Endothelial cell (in vitro differentiated cells): ENCODE data around the gene CUBN. TPM values are rescaled to one million over a fixed set of nuclear protein-coding genes. Genes with fewer than 3 reads are reported as not detected.

Source experiments
- DNase-seq: peaks from one replicate; pipeline ENCODE4 v3.0.0; 2021; ENCODE audit warnings: low spot score
- H3K27ac Mint-ChIP-seq: one replicate; pipeline ENCODE4 v1.8.0; 2021; ENCODE audit warnings: mixed read lengths, inconsistent platforms; ENCODE audit not compliant: unreplicated experiment
- H3K27me3 Mint-ChIP-seq: one replicate; pipeline ENCODE4 v1.8.0; 2021; ENCODE audit warnings: mild to moderate bottlenecking, moderate library complexity, mixed read lengths, inconsistent platforms; ENCODE audit not compliant: unreplicated experiment
- H3K36me3 Mint-ChIP-seq: one replicate; pipeline ENCODE4 v1.8.0; 2021; ENCODE audit warnings: mild to moderate bottlenecking, low read depth, mixed read lengths, inconsistent platforms; ENCODE audit not compliant: unreplicated experiment
- H3K4me1 Mint-ChIP-seq: one replicate; pipeline ENCODE4 v1.8.0; 2021; ENCODE audit warnings: mild to moderate bottlenecking, mixed read lengths, inconsistent platforms; ENCODE audit not compliant: unreplicated experiment
- H3K4me3 Mint-ChIP-seq: one replicate; pipeline ENCODE4 v1.8.0; 2021; ENCODE audit warnings: mild to moderate bottlenecking, mixed read lengths, inconsistent platforms; ENCODE audit not compliant: unreplicated experiment
- H3K9me3 Mint-ChIP-seq: one replicate; pipeline ENCODE4 v1.8.0; 2021; ENCODE audit warnings: mixed read lengths, inconsistent platforms; ENCODE audit not compliant: unreplicated experiment
- total RNA-seq: library from RNA; stranded (reverse); fragmentation: NEBNext Ultra II Directional; extraction: Animal tissue kit (Norgen Biotek cat#: 25700); gene quantifications from one replicate; pipeline ENCODE4 v1.2.1, GENCODE V29; 2021; ENCODE audit not compliant: unreplicated experiment
- TF ChIP-seq, protein P1 (sequence below): fragments of 200-600 bp; sonication (generic); IDR thresholded peaks from one replicate; pipeline ENCODE4 v1.5.0; 2021; ENCODE audit warnings: antibody characterized with exemption; ENCODE audit not compliant: unreplicated experiment

CUBN gene
- total RNA-seq, 1 donor from 2014 or later: 8.8 TPM

GRCh38 chr10:17046989-17047388 lies 82.6 kb downstream of the CUBN start:
- Mint-ChIP-seq H3K27me3 (peaks cover 6% of the 10 kb centered on the region), H3K27ac (no peak overlapping the region), H3K4me3 (no peak overlapping the region), H3K36me3 (peaks cover 3% of the 10 kb centered on the region), H3K4me1 (peaks cover 12% of the 10 kb centered on the region), H3K9me3 (no peaks in the 10 kb centered on the region)
- no peak for DNase-seq
- TF ChIP-seq, protein P1, sequence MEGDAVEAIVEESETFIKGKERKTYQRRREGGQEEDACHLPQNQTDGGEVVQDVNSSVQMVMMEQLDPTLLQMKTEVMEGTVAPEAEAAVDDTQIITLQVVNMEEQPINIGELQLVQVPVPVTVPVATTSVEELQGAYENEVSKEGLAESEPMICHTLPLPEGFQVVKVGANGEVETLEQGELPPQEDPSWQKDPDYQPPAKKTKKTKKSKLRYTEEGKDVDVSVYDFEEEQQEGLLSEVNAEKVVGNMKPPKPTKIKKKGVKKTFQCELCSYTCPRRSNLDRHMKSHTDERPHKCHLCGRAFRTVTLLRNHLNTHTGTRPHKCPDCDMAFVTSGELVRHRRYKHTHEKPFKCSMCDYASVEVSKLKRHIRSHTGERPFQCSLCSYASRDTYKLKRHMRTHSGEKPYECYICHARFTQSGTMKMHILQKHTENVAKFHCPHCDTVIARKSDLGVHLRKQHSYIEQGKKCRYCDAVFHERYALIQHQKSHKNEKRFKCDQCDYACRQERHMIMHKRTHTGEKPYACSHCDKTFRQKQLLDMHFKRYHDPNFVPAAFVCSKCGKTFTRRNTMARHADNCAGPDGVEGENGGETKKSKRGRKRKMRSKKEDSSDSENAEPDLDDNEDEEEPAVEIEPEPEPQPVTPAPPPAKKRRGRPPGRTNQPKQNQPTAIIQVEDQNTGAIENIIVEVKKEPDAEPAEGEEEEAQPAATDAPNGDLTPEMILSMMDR: no peak

- DNase-seq: no peak
- Mint-ChIP-seq H3K9me3 (no peaks in the 10 kb centered on the region), H3K27ac (no peak overlapping the region), H3K36me3 (no peaks in the 10 kb centered on the region), H3K4me3 (no peak overlapping the region), H3K4me1 (peaks cover 5% of the 10 kb centered on the region), H3K27me3 (no peaks in the 10 kb centered on the region)
- TF ChIP-seq, protein P1: no peak
Measured at GRCh38 chr10:17043586-17043985, 86.0 kb downstream of the CUBN start.

DNA sequence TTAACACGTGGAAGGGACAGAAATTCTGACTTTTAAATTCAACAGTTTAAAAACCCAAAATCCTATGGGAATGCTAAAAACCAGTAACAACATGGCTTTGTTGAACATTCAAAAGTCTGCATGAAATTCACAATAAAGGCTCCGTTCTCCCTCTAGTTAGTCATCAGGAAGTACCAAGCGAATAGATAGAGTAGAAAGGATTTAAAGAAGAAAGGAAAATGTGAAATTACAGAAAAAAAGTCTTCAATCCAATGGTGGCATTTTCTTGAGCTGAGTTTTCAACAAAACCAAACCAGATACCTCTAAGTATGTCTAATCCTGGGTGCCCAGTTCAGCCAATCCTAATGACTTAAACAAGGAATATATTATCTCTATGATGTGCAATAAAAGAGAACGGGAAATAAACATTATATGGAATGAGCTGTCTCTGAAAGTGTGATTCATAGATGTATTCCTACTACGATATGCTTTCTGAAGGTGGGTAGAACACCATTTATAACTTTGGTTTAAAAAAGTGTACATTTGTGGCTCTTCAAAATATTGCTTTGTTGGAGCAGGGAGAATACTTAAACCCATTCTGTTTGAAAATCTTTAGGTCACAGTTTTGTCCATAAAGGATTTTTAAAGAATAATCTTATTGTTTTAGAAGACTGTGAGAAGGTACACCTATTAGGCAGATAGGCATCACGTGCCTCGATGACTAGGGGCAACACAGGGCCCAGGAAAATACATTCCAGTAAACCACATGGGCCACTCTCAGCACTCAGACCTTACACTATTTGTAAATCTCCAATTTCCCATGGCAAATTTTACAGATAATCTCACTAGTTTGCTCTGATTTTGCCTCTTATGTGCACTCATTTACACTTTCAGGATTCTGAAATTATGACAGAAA lies 87.7 kb downstream of the CUBN start:
- no peak for DNase-seq
- Mint-ChIP-seq H3K36me3 (peaks cover 4% of the 10 kb centered on the region), H3K4me3 (no peak overlapping the region), H3K27ac (no peak overlapping the region), H3K9me3 (no peaks in the 10 kb centered on the region), H3K27me3 (no peaks in the 10 kb centered on the region), H3K4me1 (peaks cover 5% of the 10 kb centered on the region)
- TF ChIP-seq, protein P1: no peak

DNA sequence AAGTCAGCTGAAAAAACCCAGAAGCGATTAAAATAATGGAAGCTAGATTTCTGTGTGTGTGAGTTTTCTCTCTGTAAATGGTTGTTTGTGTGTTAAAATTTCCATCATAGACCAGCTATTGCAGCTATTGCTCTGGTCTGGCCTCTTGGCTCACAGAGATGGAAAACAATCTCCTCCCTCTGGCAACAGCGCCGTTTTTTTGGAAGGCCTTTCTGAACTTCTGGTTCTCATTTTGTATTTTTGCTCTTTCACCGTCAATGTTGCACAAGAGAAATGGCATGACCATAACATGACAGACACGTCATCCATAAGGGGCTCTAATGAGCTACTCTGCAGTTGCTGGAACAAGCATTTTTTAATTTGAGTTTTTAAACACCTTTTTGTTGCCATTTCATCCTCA lies 91.0 kb downstream of the CUBN start:
- Mint-ChIP-seq H3K36me3 (peaks cover 4% of the 10 kb centered on the region), H3K9me3 (no peaks in the 10 kb centered on the region), H3K27ac (no peak overlapping the region), H3K4me3 (no peak overlapping the region), H3K27me3 (peaks cover 1% of the 10 kb centered on the region), H3K4me1 (peaks cover 9% of the 10 kb centered on the region)
- TF ChIP-seq, protein P1: no peak
- DNase-seq: no peak

DNA sequence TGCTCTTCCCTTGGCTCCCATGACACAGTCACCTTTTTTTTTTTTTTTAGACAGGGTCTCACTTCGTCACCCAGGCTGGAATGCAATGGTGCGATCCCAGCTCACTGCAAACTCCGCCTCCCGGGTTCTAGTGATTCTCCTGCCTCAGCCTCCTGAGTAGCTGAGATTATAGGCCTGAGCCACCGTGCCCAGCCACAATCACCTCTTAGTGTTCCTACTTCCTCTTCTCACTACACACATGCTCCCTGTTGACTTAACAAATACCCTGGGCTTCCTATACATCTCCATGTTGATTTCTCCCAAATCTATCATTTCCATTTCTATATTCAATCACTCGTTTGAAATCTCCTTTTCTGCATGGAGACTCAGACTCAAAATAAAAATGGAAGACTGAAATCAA lies 91.7 kb downstream of the CUBN start:
- Mint-ChIP-seq H3K27me3 (peaks cover 1% of the 10 kb centered on the region), H3K36me3 (peaks cover 4% of the 10 kb centered on the region), H3K4me3 (no peak overlapping the region), H3K9me3 (no peaks in the 10 kb centered on the region), H3K4me1 (peaks cover 12% of the 10 kb centered on the region), H3K27ac (no peak overlapping the region)
- TF ChIP-seq, protein P1: no peak
- no peak for DNase-seq
